Prostate gland (tissue), 2 donors: ENCODE results near the gene OR5F1.

Source experiments
- CTCF ChIP-seq, 4 experiments: fragments of 200-600 bp in 2 of 4; fragments of 450-650 bp in 2 of 4; sonication (generic) in 2 of 4; IDR thresholded peaks; 1 replicate in 3 of 4; 2 replicates in 1 of 4; pipeline ENCODE4 v1.5.1; 2016 to 2019; ENCODE audit warnings: antibody characterized with exemption in 4 of 4, mild to moderate bottlenecking in 2 of 4, moderate library complexity in 2 of 4
- POLR2A ChIP-seq: fragments of 450-650 bp; IDR thresholded peaks from one replicate; pipeline ENCODE4 v1.6.1; 2016; ENCODE audit warnings: antibody characterized with exemption, mild to moderate bottlenecking
- POLR2AphosphoS5 ChIP-seq: sonication (generic); formaldehyde crosslinking; IDR thresholded peaks from one replicate; pipeline ENCODE4 v1.6.1; 2017; ENCODE audit warnings: antibody characterized with exemption

- TF ChIP-seq CTCF (IDR thresholded peaks at IDR 0.05) = no peak
- TF ChIP-seq POLR2A = no peak
- TF ChIP-seq POLR2AphosphoS5 = no peak
Observed at GRCh38 chr11:56013805-56014204, 19.4 kb upstream of the OR5F1 start.
